GM21717 (cell line): ENCODE measurements around the gene ZCCHC17.
"Not testable (repeated sequence)": the region's sequence is repeated elsewhere in the genome, so short reads cannot be mapped to it uniquely, and the experiment has no call there.

ENCODE experiments used
- ATAC-seq: cut with Tn5 transposase; IDR thresholded peaks from one replicate; pipeline ENCODE4 v1.9.1; 2021; ENCODE audit warnings: mild to moderate bottlenecking, moderate library complexity; ENCODE audit not compliant: unreplicated experiment

ZCCHC17 gene

DNA sequence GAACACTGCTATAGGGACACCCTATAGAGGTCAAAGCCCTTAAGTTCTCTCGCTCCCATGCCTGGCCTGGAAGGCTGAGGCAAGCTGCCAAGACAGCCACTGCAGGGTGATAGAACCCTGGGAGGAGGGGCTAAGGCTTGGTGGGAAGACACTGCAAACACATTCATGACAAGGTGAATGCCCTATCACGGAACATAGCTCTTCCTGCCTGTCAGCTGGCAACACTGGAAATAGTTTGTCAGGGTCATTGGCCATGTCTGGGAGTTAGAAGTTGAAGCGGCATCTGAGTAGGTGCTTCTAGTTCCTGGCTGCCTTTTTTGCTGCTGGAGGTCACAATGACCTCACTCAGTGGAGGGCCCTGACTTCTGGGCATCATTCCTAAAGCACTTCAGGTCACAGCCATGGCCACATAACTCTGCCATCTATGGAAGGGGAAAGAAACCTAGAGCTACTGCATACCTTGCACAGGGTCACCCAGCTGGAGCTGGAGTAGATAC, 71.8 kb downstream of the ZCCHC17 start:
- no peak for ATAC-seq

DNA sequence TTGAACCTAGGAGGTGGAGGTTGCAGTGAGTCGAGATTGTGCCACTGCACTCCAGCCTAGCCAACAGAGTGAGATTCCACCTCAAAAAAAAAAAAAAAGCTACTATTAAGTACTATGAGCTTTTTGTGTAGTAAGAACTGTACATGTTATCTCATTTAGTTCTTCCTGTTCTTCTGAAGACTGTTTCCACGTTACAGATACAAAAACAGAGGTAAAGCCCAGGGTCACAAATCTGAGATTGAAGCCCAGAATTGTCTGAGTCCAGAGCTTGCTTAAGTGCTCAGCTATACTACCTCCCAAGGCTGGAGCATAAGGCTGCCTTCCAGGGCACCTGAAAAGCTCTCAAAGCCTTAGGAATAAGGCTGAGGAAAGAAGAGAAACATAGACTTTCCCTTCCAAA, 73.2 kb downstream of the ZCCHC17 start:
- ATAC-seq: no peak

DNA sequence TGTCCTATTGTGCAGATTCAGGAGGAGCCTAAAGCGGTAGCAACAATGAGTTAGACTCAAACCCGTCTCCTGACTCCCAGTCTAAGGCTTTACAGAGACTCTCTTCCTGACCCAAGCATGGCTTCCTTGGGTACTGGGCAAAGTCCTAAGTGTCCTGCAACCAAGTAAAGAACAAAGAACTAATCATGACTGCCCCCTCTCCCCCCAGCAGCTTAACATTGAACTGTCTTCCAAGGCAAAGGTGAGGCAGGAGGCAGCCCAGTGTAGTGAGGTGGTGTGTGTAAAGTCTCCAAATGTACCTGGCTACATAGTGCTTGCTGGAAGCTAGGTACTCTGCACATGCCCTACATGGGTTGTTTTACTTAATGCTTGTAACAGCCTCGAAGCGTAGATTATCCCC, 73.7 kb downstream of the ZCCHC17 start:
- ATAC-seq: no peak

DNA sequence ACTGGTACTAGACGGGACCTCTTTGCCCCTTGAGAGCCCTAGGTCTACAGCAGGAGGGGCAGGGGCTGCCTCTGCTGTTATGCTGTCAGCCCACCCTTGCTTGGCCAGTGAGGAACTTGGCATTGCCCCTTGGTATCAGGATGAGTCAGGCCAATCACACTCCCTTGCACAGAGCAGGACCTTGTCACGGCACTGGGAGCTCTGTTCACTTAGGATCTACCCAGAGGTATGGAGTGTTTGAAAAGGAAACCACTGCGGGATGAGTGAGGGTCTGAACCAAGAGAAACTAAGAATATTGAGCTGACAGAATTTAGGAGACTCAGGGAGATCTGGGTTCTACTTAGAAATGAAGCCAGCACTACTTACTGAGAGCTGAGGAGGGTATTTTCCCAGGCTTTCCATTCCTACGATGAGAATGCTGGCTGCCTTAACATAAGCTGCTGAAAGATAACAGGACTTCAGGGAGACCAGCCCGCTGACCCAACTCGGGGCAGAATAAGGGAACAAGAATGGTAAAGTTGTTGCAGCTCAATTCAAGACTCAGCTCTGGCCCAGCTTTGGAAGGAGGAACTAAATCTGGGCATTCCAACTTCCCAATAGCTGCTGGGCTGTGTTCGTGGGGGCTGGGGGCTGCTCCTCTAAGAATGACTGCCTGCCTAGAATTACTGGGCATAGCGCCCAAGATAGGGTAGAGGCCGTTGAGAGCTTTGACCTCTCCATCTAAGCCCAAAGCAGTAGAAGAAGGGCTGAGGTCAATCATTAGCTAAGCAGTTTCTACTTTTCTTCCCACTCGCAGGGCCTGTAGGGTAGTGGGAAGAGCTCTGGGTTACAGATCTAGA, 74.5 kb downstream of the ZCCHC17 start:
- no peak for ATAC-seq

DNA sequence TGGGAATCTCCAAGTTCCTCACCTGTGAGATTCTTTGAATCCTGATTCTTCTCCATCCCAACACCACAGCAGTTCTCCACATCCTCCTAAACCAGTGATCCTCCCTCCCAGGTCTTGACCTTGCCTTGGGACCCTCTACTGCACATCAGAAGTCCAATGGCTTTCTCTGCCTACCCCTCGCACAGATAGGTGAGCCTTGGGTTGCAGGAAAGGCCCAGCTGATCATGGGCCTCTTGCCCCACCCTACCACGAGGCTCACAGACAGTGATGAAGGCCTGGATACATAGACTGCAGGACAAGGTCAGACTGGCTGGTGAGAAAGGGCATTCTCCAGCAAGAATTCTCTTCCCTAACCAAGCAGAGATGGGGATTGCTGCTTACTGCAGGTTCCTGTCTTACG, 75.2 kb downstream of the ZCCHC17 start:
- ATAC-seq: no peak

DNA sequence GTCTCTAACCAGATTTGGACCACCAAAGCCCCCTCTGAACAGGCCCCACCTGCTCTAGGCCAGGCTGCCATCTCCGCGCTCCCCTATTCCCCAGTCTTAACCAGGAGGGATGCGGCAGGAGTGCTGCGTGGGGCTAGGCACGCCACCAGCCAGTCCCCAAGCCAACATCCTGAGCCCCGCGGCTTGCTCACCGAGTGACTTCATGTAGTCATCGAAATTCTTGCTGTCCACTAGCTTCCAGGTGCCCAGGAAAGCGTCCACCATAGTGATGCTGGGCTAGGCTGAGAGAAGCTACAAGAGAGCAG, 75.9 kb downstream of the ZCCHC17 start:
- ATAC-seq: no peak

DNA sequence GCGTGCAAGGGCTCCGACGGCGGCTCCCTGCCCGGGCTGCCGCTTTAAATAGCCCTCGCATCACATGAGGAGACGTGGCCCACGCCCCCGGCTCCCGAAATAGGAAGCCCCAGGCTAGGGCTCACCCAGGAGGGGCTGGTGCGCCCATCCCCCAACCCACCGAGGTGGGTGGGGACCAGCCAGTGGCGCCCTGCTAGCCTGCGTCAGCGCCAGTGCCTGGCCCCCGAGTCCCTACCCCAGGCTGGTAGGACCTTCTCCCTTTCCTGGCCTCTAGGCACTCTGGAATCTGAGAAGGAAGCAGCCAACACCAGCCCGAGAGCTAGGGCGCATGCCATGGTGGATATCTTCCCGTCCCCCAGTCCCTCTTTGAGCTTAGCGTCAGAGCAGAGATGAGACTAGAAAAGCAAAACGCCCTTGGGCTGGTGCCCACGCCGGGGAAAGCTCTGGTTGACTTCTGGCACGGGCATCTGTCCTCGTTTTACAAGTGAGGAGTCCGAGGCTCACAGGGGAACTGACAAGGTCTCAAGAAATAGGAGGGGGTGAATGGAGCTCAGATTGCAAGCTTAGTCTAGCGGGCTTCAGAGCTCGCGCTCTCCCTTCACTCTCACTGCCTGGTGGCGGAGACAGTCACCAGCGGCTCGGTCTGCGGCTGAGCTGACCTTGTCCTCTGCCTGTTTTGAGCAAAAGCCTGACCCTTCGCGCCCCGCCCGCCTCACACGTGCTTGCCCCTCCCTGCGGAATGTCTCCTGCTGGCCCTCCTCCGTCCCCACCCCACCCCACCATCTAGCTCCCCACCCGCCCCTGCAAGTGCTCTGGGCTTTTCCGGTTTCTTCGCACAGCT, 76.4 kb downstream of the ZCCHC17 start, which contains the start of gene FABP3:
TSS of gene FABP3 (minus strand) at position 21 of the 841 bp plus-strand sequence. CDS start 62 bp downstream, outside the sequence.
- no peak for ATAC-seq

DNA sequence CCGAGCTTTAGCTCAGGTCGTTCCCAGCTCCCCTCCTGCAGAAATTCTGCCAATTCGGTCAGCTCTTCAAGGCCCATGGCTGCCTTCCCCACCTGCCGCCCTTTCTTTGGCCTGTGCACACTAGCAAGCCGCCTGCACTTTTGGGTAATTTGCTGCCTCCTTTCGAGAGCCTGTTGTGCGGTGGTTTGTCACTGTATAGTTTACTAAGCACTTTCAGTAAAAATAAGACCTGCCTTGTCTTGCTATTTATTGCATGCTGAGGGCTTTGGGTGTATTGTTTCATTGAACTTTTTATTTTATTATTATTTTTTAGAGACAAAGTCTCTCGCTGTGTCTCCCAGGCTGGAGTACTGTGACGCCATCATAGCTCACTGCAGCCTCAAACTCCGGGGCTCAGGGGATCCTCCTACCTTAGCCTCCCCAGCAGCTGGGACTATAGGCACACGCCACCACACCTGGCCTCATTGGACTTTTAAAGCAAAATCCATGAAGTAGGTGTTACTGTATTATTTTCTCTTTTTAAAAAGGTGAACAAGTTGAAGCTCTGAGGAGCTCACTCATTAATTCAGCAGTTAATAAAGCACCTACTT, 77.2 kb downstream of the ZCCHC17 start:
- no peak for ATAC-seq

DNA sequence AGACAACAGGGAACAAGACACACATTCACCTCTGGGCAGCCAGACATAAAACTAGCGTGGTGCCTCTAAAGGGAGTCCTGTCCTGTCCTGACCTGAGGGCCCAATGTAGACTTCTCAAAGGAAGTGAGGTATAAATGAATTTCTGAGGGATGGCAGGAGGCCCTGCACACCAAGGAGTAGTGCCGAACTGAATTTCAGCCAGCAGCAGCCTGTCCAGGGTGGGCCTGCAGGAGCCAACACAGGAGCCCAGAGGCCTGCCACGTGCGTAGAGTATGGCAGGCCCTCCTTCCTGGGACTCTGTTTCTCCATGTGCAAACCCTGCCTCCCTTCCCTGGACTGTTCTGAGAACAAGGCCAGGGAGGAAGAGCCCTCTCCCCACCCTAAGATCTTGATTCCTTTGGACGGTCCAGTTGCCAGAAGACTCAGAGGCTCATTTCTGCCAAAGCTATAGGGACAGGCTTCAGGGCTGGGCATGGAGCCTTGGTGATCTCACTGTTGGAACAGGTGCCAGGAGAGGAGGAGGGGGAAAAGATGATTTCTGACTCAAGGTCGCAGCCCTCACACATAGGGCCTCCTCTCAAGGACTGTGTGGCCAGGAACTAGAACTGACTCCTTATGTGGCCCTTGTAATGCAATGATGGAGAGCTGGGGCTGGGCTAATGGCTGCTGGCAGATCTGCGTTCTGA, 77.8 kb downstream of the ZCCHC17 start:
- ATAC-seq: no peak

DNA sequence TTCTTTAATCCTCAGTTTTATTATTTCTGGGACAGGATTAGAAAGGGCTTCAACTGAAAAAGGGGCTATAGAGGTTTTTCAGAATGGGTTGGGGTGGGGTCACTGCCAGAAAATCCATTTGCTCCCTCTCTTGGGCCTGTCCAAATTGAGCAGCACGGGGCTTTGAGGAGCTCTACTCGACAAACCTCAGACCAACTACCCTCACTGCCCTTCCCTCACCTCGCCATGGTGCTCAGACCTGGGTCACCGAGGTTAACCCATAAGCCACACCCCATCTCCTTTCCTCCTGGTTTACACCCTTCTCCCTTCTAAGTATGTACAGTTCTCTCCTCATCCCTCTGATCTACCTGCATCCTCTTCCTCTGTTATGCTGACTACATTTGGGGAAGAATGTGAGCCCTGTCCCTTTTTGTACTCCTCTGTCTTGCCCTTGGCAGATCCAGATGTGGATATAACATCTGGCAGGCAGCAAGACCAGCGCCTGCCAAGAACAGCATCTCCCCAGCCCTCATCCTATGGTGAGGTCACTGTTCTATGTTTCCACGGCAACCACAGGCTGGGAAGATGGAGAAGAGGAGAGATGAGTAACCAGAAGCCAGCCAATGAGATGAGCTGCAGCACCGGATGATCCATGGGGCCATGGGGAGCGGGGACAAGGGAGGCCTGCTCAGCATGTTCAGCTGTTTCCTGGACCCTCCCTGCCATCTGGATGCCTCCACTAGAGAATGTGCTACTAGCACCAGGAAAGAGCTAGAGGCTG, 79.7 kb downstream of the ZCCHC17 start:
- ATAC-seq: no peak

DNA sequence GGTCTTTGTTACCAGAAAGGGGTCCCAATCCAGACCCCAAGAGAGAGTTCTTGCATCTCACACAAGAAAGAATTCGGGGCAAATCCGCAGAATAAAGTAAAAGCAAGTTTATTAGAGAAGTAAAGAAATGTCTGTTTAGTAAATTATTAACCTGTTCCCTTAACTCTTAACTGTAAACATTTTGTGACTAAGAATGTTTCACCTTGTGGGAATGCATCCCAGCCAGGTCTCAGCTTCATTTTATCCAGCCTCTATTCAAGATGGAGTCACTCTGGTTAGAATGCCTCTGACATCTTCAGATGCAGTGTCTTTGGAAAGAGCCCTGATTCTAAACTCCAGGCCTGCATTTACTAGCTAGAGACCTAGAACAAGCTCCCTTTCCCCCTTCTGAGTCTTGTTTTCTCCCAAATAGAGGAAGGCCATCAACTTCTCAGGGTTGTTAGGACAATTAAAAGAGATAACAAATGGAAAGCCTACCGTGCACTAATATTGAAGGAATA, 80.6 kb downstream of the ZCCHC17 start:
- ATAC-seq: no peak

DNA sequence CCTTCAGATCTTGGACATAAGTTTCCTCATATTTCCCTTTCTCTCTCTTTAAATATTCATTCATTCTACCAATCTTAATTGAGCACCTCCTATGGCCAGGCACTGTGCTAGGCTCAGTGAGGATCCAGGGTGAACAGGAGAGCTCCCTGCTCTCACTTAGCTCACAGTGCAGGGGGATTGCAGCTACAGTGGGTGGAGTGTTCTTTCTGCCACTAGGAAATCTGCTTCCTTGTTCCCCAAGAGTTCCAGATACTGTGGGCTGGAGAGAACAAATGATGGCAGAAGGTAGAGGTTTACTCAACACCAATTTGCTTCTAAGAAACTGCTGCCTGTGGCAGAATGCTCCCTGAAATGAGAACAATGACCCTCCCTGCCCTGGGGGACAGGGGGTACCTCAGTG, 81.2 kb downstream of the ZCCHC17 start:
- ATAC-seq: no peak

DNA sequence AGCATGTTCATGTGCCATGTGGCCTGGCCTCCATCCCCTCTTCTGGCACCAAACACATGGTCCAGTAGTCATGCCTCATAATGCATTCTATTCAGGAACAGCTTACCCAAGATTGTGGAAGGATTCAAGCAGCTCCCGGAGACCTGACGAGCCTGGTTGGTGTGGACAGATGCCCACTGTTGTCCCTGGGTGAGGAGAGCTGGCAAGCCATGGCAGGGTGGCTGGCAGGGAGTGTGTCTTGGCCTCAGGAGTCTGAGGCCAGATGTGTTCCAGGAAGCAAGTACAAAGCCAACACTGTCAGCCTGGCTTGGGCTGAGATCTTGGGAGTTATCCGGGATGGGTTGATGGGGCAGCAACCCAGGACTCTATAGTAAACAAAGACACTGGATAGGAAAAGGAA, 83.3 kb downstream of the ZCCHC17 start:
- no peak for ATAC-seq

DNA sequence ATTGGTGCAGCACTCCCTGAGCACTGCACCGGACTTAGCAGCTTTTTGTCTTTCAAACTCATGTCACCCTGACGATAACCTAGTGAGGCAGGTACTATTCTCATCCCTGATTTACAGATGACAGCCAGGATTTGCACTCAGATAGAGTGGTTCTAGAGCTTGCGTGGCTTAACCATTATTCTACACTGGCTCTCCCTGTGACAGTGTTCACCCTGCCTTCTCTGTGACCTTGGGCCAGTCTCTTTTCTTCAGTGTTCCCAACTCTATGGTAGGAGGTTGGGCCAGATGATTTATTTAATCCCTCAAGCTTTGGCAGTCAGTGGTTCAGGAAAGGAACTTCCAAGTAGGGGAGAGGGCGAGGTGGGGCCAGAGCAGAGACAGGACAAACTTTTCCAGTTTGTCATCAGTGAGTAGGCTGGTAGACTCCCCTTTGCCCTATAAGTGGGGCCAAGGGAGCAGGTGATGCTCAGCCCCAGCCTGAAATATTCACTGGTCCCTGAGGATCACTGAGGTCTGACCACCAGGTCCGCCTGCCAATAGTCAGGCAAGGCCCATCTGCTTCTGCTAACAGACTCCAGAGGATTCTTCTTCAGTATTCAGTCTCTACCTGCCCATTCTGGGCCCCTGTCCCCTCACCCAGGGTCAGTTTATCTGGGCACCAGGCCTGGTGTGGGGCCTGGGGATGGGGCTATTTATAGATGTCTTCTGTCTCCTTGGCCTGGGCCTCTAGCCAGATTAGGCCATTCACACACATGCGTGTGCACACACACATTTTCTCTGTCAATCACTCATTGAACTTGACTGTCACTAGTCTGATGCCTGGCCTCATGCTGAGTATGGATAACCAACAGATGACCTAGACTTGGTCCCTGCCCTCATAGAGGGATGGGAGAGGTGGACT, 84.8 kb downstream of the ZCCHC17 start:
- no peak for ATAC-seq

DNA sequence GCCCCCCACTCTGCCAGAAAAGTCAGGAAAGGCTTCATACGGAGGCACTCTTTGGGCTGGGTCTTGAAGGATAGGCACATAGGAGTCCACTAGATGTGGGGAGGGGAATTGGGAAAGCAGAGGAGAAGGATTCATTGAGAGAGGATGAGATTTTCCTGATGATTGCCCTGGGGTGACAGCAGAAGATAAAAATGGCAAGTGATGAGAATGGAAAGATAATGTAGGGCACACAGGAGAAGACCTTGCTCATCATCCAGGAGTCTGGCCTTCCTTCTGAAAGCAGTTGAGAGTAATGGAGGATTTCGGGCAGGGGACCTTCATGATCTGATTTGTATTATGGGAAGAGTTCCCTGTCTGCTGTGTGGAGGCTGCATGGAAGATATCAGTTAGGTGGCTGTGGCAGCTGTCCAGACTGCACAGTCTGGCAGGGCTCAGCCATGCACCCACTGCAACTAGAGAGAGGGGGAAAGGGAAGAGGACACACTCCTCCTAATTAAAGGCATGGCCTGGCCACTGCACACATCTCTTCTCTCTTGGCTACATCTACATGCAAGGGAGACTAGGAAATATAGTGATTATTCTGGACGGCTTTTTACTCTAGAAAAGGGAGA, 85.7 kb downstream of the ZCCHC17 start:
- no peak for ATAC-seq

DNA sequence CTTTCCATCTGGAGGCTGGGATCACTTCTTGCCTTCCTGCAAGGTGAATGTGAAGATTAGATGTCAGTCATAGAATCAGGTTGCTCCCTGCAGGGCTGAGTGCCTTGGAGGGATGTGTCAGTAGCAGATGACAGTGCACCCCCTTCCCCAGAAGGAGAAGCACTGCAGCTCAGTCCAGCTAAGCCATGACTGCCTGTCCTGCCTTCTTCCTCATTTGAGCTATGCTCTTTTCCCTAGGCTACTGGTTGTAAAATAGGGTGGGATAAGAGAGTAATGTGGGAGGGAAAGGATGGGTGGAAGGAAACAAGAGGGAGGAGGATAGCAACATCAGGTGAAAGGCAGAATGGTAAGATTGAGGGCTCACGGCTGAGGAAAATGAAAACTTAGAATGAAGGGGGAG, 87.1 kb downstream of the ZCCHC17 start:
- no peak for ATAC-seq

DNA sequence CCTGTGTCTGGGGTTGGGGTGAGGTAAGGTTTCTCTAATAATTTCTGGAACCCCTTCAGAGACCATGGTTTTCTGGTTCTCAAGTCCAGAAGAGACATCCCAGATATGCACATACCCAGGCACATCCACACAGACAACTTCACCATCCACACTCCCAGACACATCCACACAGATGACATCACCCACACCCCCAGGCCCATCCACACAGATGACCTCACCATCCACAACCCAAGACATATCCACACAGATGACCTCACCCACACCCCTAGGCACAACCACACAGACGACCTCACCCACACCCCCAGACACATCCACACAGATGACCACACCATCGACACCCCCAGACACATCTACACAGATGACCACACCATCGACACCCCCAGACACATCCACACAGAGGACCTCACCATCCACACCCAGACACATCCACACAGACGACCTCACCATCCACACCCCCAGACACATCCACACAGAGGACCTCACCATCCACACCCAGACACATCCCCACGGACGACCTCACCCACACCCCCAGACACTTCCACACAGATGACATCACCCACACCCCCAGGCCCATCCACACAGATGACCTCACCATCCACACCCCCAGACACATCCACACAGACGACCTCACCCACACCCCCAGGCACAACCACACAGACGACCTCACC, 89.9 kb downstream of the ZCCHC17 start:
- not testable (repeated sequence) for ATAC-seq

DNA sequence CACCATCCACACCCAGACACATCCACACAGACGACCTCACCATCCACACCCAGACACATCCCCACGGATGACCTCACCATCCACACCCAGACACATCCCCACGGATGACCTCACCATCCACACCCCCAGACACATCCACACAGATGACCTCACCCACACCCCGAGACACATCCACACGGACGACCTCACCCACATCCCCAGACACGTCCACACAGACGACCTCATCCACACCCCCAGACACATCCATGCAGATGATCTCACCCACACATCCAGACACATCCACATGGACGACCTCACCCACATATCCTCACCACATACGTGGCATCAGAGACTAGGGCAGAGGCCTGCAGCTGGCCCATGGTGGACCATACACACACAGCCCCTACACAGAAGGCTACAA, 90.8 kb downstream of the ZCCHC17 start:
- ATAC-seq: no peak
